GM12872 (cell line): ENCODE results near the gene NYAP2.

ENCODE experiments used
- CTCF ChIP-seq: IDR thresholded peaks from 3 replicates; pipeline ENCODE4 v1.5.1; 2011; ENCODE audit warnings: low read depth, mild to moderate bottlenecking, low read length, moderate library complexity; ENCODE audit not compliant: insufficient read depth

Gene NYAP2

DNA sequence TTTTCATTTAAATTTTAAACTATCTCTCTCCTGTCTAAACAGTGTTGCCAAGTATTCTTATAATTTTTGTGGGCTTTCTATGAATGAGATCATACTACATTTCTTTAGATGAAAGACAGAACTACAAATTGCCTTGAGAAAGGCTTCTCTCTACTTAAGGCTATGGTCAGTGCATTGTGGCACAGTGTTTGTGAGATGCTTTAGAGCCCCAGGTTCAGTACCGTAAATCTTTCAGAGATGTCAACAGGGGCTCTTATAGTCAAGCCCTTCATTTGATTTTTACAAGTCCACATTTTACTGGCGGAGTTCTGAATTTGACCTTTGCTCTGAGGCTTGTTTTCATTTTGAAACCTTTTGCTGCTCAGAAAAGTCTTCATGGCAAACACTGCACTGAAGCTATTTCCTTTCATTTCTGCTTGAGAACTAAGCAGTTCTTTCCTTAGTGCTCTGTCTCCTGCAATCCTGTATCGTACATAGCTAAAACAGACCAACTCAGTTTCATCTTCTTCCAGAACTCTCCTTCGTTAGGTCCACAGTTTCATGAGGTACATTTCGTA, 175.2 kb downstream of the NYAP2 start:
- TF ChIP-seq CTCF, result no peak

DNA sequence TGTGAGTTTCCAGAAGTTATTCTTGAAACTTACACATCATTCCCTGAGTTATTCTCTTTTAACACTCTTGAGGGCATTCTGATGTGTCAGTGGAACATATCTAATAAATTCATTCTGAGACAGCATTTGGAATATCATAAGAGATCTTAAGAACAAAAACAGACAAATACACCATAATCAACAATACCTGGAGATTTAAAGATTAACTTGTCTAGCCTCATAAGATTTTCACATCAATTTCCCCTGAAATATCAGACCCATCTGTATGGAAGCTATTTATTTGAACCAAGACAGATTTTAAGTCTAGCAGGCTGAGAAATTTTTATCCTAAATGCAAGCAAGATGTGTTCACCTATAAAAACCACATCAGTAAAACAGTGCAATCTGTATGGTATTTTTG, 181.6 kb downstream of the NYAP2 start:
- TF ChIP-seq CTCF, result no peak

DNA sequence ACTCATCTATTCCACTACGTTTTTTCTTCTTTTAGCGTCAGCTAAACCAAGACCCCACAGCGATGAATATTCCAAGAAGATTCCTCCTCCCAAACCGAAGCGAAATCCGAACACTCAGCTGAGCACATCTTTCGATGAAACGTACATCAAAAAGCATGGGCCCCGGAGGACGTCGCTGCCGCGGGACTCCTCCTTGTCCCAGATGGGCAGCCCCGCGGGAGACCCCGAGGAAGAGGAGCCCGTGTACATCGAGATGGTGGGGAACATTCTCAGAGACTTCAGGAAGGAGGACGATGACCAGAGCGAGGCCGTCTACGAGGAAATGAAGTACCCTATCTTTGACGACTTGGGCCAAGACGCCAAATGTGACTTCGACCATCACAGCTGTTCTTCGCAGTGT, 182.4 kb downstream of the NYAP2 start:
- no peak for TF ChIP-seq CTCF

DNA sequence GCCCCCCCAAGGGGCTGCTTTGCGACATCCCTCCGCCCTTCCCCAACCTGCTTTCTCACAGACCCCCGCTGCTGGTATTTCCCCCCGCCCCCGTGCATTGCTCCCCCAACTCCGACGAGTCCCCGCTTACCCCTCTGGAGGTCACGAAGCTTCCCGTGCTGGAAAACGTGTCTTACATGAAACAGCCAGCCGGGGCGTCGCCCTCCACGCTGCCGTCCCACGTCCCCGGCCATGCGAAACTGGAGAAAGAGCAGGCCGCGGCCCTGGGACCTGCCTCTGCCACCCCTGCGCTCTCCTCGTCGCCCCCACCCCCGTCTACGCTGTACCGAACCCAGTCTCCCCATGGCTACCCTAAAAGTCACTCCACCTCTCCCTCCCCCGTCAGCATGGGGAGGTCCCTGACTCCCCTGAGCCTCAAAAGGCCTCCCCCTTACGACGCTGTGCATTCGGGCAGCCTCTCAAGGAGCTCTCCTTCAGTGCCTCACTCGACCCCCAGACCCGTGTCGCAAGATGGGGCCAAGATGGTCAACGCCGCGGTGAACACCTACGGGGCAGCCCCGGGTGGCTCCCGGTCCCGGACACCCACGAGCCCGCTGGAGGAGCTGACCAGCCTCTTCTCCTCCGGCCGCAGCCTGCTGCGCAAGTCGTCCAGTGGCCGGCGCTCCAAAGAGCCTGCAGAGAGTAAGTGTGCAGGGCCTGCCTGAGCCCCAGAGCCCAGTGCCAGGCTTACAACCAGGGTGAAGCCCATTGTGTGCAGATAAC, 183.0 kb downstream of the NYAP2 start:
- no peak for TF ChIP-seq CTCF

GRCh38 chr2:225584796-225585195, 185.3 kb downstream of the NYAP2 start:
- TF ChIP-seq CTCF, result no peak

DNA sequence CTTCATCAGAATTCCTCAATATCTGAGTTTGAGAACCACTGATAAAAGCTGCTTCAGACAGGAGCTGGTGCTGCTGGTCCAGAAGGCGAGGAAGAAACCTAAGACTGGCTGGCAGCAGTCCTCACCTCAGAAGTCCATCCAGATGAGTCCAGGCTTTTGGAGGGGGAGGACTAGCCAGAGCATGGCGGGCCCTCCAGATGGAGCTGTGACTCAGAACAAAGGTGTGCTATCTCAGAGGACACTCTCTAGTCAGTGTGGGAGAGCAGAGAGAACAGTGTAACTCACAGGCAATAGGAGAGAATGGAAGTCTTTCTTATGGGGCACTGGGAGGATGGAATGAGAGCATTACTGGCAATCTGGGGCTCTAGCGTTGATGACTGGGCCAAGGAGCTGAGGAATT, 191.4 kb downstream of the NYAP2 start:
- no peak for TF ChIP-seq CTCF

- no peak for TF ChIP-seq CTCF
Measured at GRCh38 chr2:225597911-225598310, 198.4 kb downstream of the NYAP2 start.

GRCh38 chr2:225598426-225598825, 198.9 kb downstream of the NYAP2 start:
- no peak for TF ChIP-seq CTCF
